Measurements from ENCODE around the gene DHX40. TPM values are rescaled to one million over a fixed set of nuclear protein-coding genes. Genes with fewer than 3 reads are reported as not detected.

The DHX40 gene
- total and polyA plus RNA-seq, 2 of the 13 experiments (the other 11 are each of a cell fraction or from before 2014, with no cell fraction given) = 22.2 to 37.0 TPM

GRCh38 chr17:59629174-59629573 is 63.8 kb downstream of the DHX40 start:
- no TSS peak for BruUV-seq (replicated peaks)
- H3K27me3 ChIP-seq (ENCODE audit: control insufficient read depth in 1 of 2, insufficient read depth in 2 of 2, low read length in 2 of 2) = no peaks in the 10 kb centered on the region
- H4K20me1 ChIP-seq (ENCODE audit: insufficient read depth, low read length) = peaks cover 88% of the 10 kb centered on the region
- H3K4me2 ChIP-seq (ENCODE audit: low read depth, low read length) = no peak overlapping the region
- ATAC-seq (no peak), FAIRE-seq (no peak), DNase-seq (ENCODE audit: low spot score) (no peak)
- no peak overlapping the region for H3K27ac ChIP-seq (ENCODE audit: extremely low read length, insufficient read depth, low read length)
- CTCF ChIA-PET (ENCODE audit: low intra/inter-chr PET ratio, low total read pairs) = no interaction called here
- peaks cover 63% of the 10 kb centered on the region for H3K4me1 ChIP-seq (ENCODE audit: insufficient read depth, low read length)
- intact Hi-C loops (cut with micrococcal nuclease; ENCODE audit: unreplicated experiment) = loop anchor here (2.0 kb wide), 1 partner anchor 60 kb away; no protein-coding TSS in a partner anchor
- H2AFZ ChIP-seq (ENCODE audit: low read length) = no peak overlapping the region
- no peak for TF ChIP-seq REST (IDR thresholded peaks at IDR 0.05; ENCODE audit: borderline replicate concordance in 1 of 2, low read depth in 1 of 2, low read length in 2 of 2)
- H3K9me3 ChIP-seq (ENCODE audit: low read length) = no peaks in the 10 kb centered on the region
- peaks cover 97% of the 10 kb centered on the region for H3K79me2 ChIP-seq (ENCODE audit: insufficient read depth, low read length)
- in situ Hi-C loops (cut with HindIII; ENCODE audit: extremely low pct_ligation_motif_present, low pct_unique_long_range_greater_than_20kb) = no loop called here
- H3K36me3 ChIP-seq (replicated peaks in 1 of 2; ENCODE audit: control insufficient read depth in 1 of 2, insufficient read depth in 2 of 2, low read length in 2 of 2) = peaks cover 3 to 9% of the 10 kb centered on the region in 2 experiments; a peak in 3 of 5 replicates
- no peak overlapping the region for H3K4me3 ChIP-seq (replicated peaks in 1 of 3; ENCODE audit: insufficient read depth in 1 of 3, low read depth in 2 of 3, low read length in 3 of 3)
- 97% methylated on average over 3 of the region's 3 CpGs for WGBS (ENCODE audit: low lambda C conversion rate)
- POLR2A ChIA-PET = interaction anchor here (1.0 kb wide), 1 partner anchor 10 kb away, joined by 7 read pairs; the partner anchor contains the start of gene CLTC
- H3K9ac ChIP-seq (ENCODE audit: insufficient read depth, low read depth, low read length) = no peak overlapping the region

GRCh38 chr17:59631276-59631675 is 65.9 kb downstream of the DHX40 start:
- intact Hi-C loops (cut with micrococcal nuclease; ENCODE audit: unreplicated experiment) (no loop called here), in situ Hi-C loops (cut with HindIII; ENCODE audit: extremely low pct_ligation_motif_present, low pct_unique_long_range_greater_than_20kb) (no loop called here)
- Histone ChIP-seq H3K4me1 (ENCODE audit: insufficient read depth, low read length) (peaks cover 49% of the 10 kb centered on the region), H3K79me2 (ENCODE audit: insufficient read depth, low read length) (peaks cover 97% of the 10 kb centered on the region), H4K20me1 (ENCODE audit: insufficient read depth, low read length) (peaks cover 88% of the 10 kb centered on the region), H3K27me3 (ENCODE audit: control insufficient read depth in 1 of 2, insufficient read depth in 2 of 2, low read length in 2 of 2) (no peaks in the 10 kb centered on the region), H3K27ac (ENCODE audit: extremely low read length, insufficient read depth, low read length) (no peak overlapping the region), H3K4me3 (replicated peaks in 1 of 3; ENCODE audit: insufficient read depth in 1 of 3, low read depth in 2 of 3, low read length in 3 of 3) (no peak overlapping the region), H3K9me3 (ENCODE audit: low read length) (no peaks in the 10 kb centered on the region), H3K9ac (ENCODE audit: insufficient read depth, low read depth, low read length) (no peak overlapping the region), H2AFZ (ENCODE audit: low read length) (no peak overlapping the region), H3K36me3 (replicated peaks in 1 of 2; ENCODE audit: control insufficient read depth in 1 of 2, insufficient read depth in 2 of 2, low read length in 2 of 2) (peaks cover 3 to 9% of the 10 kb centered on the region in 2 experiments; a peak in 3 of 5 replicates), H3K4me2 (ENCODE audit: low read depth, low read length) (no peak overlapping the region)
- no TSS peak for BruUV-seq (replicated peaks)
- POLR2A ChIA-PET = interaction anchor here (4.4 kb wide), 1 partner anchor 12 kb away, joined by 17 read pairs; the partner anchor contains the start of gene CLTC
- DNase-seq (ENCODE audit: low spot score) (no peak), ATAC-seq (no peak), FAIRE-seq (no peak)
- whole genome bisulfite sequencing (ENCODE audit: low lambda C conversion rate) = 98% methylated on average over 1 of the region's 1 CpG
- CTCF ChIA-PET (ENCODE audit: low intra/inter-chr PET ratio, low total read pairs) = no interaction called here
- no peak for TF ChIP-seq RARA (CRISPR knock-in tag; IDR thresholded peaks at IDR 0.05)
- no peak for TF ChIP-seq PRMT3 (CRISPR knock-in tag; IDR thresholded peaks at IDR 0.05; ENCODE audit: borderline replicate concordance, low read depth)
- TF ChIP-seq PHF20 (CRISPR knock-in tag; IDR thresholded peaks at IDR 0.05) = no peak
- TF ChIP-seq RNF2 (conservative IDR thresholded peaks at IDR 0.05; ENCODE audit: low read depth) = no peak
- TF ChIP-seq NFIB (CRISPR knock-in tag; IDR thresholded peaks at IDR 0.05; ENCODE audit: borderline replicate concordance) = no peak
- no peak for TF ChIP-seq POLR2AphosphoS2 (IDR thresholded peaks at IDR 0.05; ENCODE audit: low read depth, low read length)
- TF ChIP-seq THAP9 (CRISPR knock-in tag; IDR thresholded peaks at IDR 0.05; ENCODE audit: borderline replicate concordance) = no peak

All from HepG2 (cell line).